Neural crest cell (in vitro differentiated cells): Measurements from ENCODE around the gene SARDH. TPM values are rescaled to one million over a fixed set of nuclear protein-coding genes. Genes with fewer than 3 reads are reported as not detected.

ENCODE experiments used
- DNase-seq: peaks from one replicate; pipeline ENCODE4 v3.0.0; 2021; ENCODE audit warnings: low read depth, mixed read lengths, low spot score
- H3K27ac Mint-ChIP-seq: one replicate; pipeline ENCODE4 v1.8.0; 2021; ENCODE audit warnings: mild to moderate bottlenecking, mixed read lengths; ENCODE audit not compliant: unreplicated experiment
- H3K27me3 Mint-ChIP-seq: 2 replicates; pipeline ENCODE4 v1.8.0; 2021; ENCODE audit warnings: low read depth, mild to moderate bottlenecking, mixed read lengths
- H3K36me3 Mint-ChIP-seq: 2 replicates; pipeline ENCODE4 v1.8.0; 2021; ENCODE audit warnings: low read depth, mild to moderate bottlenecking, mixed read lengths
- H3K4me1 Mint-ChIP-seq: 2 replicates; pipeline ENCODE4 v1.8.0; 2021; ENCODE audit warnings: mixed read lengths
- H3K4me3 Mint-ChIP-seq: one replicate; pipeline ENCODE4 v1.8.0; 2021; ENCODE audit warnings: mild to moderate bottlenecking, mixed read lengths
- H3K9me3 Mint-ChIP-seq: 2 replicates; pipeline ENCODE4 v1.8.0; 2021; ENCODE audit warnings: mixed read lengths
- CTCF ChIP-seq: fragments of 200-600 bp; sonication (generic); conservative IDR thresholded peaks from 2 replicates; pipeline ENCODE4 v1.5.0; 2021; ENCODE audit warnings: antibody characterized with exemption, mild to moderate bottlenecking
- total RNA-seq: library from RNA; stranded (reverse); gene quantifications from 2 replicates; pipeline ENCODE4 v1.2.1, GENCODE V29; 2021

SARDH gene
- total RNA-seq, 1 donor from 2014 or later = 4.5 TPM

- no peaks in the 10 kb centered on the region for H3K36me3 Mint-ChIP-seq
- H3K27me3 Mint-ChIP-seq = peaks cover 3% of the 10 kb centered on the region
- peak; percentile 57 for DNase-seq
- peaks cover under 1% of the 10 kb centered on the region for H3K4me1 Mint-ChIP-seq
- TF ChIP-seq CTCF = peak; percentile 78
- peaks cover 6% of the 10 kb centered on the region for H3K9me3 Mint-ChIP-seq
- H3K4me3 Mint-ChIP-seq = no peak overlapping the region
- H3K27ac Mint-ChIP-seq = no peak overlapping the region
Observed at GRCh38 chr9:133726401-133727276, 11.5 kb downstream of the SARDH start.

- Mint-ChIP-seq H3K9me3 (peaks cover 11% of the 10 kb centered on the region), H3K36me3 (no peaks in the 10 kb centered on the region), H3K4me3 (no peak overlapping the region), H3K27ac (no peak overlapping the region), H3K27me3 (peaks cover 3% of the 10 kb centered on the region), H3K4me1 (peaks cover 4% of the 10 kb centered on the region)
- TF ChIP-seq CTCF = no peak
- DNase-seq = no peak
Observed at GRCh38 chr9:133725886-133726285, 12.3 kb downstream of the SARDH start.

GRCh38 chr9:133718563-133719315 is 19.4 kb downstream of the SARDH start:
- no peak overlapping the region for H3K4me3 Mint-ChIP-seq
- H3K4me1 Mint-ChIP-seq = peaks cover 20% of the 10 kb centered on the region
- H3K27ac Mint-ChIP-seq = no peak overlapping the region
- DNase-seq = no peak
- TF ChIP-seq CTCF = no peak
- H3K36me3 Mint-ChIP-seq = peaks cover 3% of the 10 kb centered on the region
- no peaks in the 10 kb centered on the region for H3K27me3 Mint-ChIP-seq
- H3K9me3 Mint-ChIP-seq = peaks cover 11% of the 10 kb centered on the region

GRCh38 chr9:133717113-133718031 is 20.8 kb downstream of the SARDH start:
- no peak for DNase-seq
- Mint-ChIP-seq H3K27me3 (no peaks in the 10 kb centered on the region), H3K36me3 (peaks cover 3% of the 10 kb centered on the region), H3K9me3 (peaks cover 10% of the 10 kb centered on the region), H3K4me1 (peaks cover 20% of the 10 kb centered on the region), H3K27ac (no peak overlapping the region), H3K4me3 (no peak overlapping the region)
- no peak for TF ChIP-seq CTCF

- Mint-ChIP-seq H3K4me3 (no peak overlapping the region), H3K9me3 (peaks cover 10% of the 10 kb centered on the region), H3K27ac (no peak overlapping the region), H3K27me3 (no peaks in the 10 kb centered on the region), H3K36me3 (peaks cover 3% of the 10 kb centered on the region), H3K4me1 (peaks cover 19% of the 10 kb centered on the region)
- DNase-seq = no peak
- TF ChIP-seq CTCF = no peak
Observed at GRCh38 chr9:133716564-133717112, 21.5 kb downstream of the SARDH start.
